ENCODE data around the gene TSPAN18.

DNA sequence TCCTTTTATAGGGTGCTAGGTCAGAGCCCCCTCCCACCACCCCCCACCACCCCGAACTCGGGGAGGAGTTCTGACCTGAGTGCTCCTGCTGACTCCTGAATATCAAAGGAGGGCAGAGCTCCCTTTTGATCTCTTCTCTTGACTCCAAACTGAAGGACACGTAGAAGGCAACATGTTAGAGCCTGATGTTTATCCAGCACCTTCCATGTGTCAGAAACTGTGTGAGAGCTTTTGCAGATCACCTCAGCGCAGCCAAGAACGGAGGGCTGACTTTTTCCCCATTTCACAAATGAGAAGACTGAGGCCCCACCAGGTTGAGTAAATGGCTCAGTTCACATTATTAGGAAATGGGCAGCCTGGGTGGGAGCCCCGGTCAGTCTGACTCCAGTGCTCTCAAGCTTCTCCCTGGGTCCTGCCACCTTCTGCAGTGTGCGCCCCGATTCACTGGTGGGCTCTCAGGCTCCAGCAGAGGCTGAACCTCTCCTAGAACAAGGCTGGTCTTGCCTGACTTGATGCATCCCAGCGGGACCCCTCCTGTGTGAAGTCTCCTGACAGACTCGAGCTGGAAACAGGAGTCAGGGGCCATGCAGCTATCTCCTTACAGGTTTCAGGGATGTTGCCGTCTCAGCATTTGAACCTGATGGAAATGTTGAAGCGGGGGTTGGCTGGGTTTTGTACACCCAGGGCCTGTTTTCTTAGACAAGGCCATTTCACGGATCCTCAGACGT lies 98.5 kb downstream of the TSPAN18 start:
- TF ChIP-seq CTCF (IDR thresholded peaks at IDR 0.05; ENCODE audit: low read length) = no peak
- TF ChIP-seq EZH2 (IDR thresholded peaks at IDR 0.05; ENCODE audit: borderline replicate concordance, low read length) = no peak

All from OCI-LY1 (cell line).